Large intestine (tissue), 3 donors: ENCODE results near the gene PLCB1. TPM values are rescaled to one million over a fixed set of nuclear protein-coding genes. Genes with fewer than 3 reads are reported as not detected.
"Not testable (repeated sequence)": the region's sequence is repeated elsewhere in the genome, so short reads cannot be mapped to it uniquely, and the experiment has no call there.

Experiments
- DNase-seq, 2 donors: peaks; one replicate each; pipeline versions ENCODE4 v3.0.0 to v3.0.0-alpha.2; 2013
- H3K27ac ChIP-seq: one replicate; pipeline ENCODE4 v1.5.1; 2013; ENCODE audit warnings: low read length
- H3K27me3 ChIP-seq: 2 replicates; pipeline ENCODE4 v1.6.1; 2013; ENCODE audit warnings: low read length; ENCODE audit not compliant: control insufficient read depth, insufficient read depth
- H3K36me3 ChIP-seq: 2 replicates; pipeline ENCODE4 v1.6.1; 2013; ENCODE audit warnings: low read length; ENCODE audit not compliant: control insufficient read depth, insufficient read depth
- H3K4me1 ChIP-seq: one replicate; pipeline ENCODE4 v1.6.1; 2013; ENCODE audit warnings: low read length; ENCODE audit not compliant: control insufficient read depth, insufficient read depth
- H3K4me3 ChIP-seq: one replicate; pipeline ENCODE4 v1.5.1; 2013; ENCODE audit warnings: low read length
- H3K9me3 ChIP-seq: one replicate; pipeline ENCODE4 v1.6.1; 2013; ENCODE audit warnings: mild to moderate bottlenecking, low read depth, low read length, moderate library complexity; ENCODE audit not compliant: control insufficient read depth
- WGBS: methylation state at CpG from one replicate; pipeline ENCODE4 v1.1.5; 2013; ENCODE audit warnings: low lambda C conversion rate; ENCODE audit not compliant: insufficient coverage; 5-methylcytosine and 5-hydroxymethylcytosine counted together
- polyA plus RNA-seq: library from polyadenylated mRNA; unstranded; fragments of 120-200 nt; gene quantifications from one replicate; pipeline ENCODE4 v1.2.1, GENCODE V29; 2013

The PLCB1 gene
- polyA plus RNA-seq, 1 donor, result 7.4 TPM

DNA sequence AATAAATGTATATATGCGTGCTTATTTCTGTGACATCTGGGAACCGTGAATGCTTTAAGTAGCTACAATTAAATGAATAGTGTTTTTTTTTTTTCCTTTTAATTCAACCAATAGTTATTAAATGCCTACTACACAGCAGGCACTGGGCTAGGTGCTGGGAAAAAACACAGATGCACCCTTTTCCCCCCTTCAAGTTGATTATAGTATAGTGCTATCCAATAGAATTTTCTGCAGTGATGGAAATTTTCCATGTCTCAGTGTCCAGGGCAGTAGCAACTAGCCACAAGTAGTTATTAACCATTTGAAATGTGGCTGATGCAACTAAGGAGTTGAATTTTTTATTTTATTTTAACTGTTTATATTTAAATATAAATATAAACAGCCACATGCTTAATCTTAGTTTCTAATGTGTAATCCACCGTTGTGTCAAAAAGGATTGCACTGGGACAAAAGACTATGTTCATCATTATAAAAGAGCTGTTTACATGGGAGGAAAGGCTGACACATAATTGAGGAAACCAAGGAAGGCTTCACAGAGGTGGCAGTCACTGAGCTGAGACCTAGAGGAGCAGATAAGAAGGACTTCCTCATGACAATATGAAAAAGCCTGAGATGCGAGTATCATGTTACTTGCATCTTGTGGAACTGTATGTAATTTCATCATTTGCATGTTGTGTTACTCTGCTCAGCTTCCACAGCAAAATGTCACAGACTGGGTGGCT lies 675.6 kb downstream of the PLCB1 start:
- H3K4me1 ChIP-seq, result no peaks in the 10 kb centered on the region
- DNase-seq, result no peak
- 95% methylated on average over 3 of the region's 4 CpGs for WGBS
- H3K36me3 ChIP-seq, result no peaks in the 10 kb centered on the region
- H3K27ac ChIP-seq, result no peak overlapping the region
- H3K4me3 ChIP-seq, result no peak overlapping the region
- H3K27me3 ChIP-seq, result no peaks in the 10 kb centered on the region
- H3K9me3 ChIP-seq, result no peaks in the 10 kb centered on the region

- WGBS, result no CpG with 5 or more reads among the region's 5 CpGs
- no peaks in the 10 kb centered on the region for H3K36me3 ChIP-seq
- no peak overlapping the region for H3K4me3 ChIP-seq
- no peak overlapping the region for H3K27ac ChIP-seq
- H3K4me1 ChIP-seq, result no peaks in the 10 kb centered on the region
- H3K9me3 ChIP-seq, result no peaks in the 10 kb centered on the region
- DNase-seq, result no peak
- no peaks in the 10 kb centered on the region for H3K27me3 ChIP-seq
Measured at GRCh38 chr20:8808202-8808535, 676.1 kb downstream of the PLCB1 start.

DNA sequence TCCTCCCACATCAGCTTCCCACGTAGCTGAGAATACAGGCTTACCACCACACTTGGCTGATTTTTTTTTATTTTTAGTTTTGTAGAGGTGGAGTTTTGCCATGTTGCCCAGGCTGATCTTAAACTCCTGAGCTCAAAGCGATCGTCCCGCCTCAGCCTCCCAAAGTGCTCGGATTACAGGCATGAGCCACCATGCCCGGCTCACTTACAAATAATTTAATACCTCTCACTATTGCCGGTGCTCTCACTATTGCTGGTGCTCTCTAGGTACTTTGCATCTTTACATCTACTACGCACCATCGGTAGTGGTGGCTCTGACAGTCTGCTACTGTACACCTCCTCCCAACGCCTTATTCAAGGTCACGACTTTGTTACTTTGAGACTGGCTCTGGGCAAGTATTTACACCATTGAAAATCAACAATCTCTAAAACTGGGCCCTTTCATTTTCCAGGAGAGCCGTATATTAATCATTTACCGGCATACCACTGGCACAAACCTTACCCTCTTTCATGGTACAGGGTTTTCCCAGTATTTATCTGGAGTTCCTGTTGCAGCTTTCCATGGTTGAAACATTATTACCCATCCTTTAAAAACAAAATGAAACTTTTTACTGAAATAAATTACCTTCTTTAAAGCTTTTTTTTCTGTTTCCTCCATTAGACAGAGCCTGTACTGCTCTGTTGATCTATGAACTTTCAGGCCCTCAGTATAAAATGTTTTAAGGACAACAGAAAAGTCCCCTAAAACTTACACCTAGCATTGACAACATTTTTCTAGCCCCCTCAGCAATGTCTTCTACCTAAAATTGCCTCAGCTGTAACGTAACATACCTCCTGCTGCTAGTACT lies 677.3 kb downstream of the PLCB1 start:
- Histone ChIP-seq H3K27me3 (no peaks in the 10 kb centered on the region), H3K4me3 (no peak overlapping the region), H3K9me3 (no peaks in the 10 kb centered on the region), H3K36me3 (no peaks in the 10 kb centered on the region), H3K4me1 (no peaks in the 10 kb centered on the region), H3K27ac (no peak overlapping the region)
- DNase-seq, result peak in 1 of 2 donors; percentile 21
- 100% methylated on average over 1 of the region's 14 CpGs for WGBS

DNA sequence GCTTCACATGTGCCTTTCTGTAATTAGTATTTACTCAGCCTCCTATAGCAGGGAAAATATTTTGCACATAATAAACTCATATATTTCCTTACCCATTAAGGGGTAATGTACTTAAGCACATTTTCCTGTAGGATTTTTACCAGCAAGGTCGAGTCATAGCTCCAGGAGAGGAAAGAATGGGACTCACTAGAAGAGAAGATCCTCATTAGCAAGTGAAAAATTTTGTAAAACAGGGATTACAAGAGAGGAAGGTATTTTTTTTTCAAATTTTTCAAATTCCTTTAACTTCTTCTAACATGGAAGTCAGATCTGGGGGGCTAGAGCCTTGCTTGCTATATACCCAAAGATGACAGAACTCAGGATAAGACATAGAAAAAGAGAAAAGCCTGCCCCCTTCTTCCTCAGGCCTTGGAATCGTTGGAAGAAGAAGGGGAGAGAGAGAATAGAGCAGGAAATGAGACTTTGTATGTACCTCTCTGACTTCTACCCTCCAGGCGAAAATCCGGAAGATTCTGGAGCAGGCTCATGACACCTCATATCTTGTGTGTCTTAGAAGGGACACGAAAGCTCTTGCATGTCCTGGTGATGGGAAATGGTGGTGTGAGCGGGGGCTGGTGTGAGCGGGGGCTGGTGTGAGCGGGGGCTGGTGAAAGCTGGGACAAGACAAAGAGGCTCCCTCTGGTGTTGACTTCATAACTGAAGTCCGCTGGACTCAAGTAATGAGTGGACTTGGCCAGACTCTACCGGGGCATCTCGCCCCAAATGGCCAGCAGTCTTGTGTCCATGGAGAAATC lies 679.9 kb downstream of the PLCB1 start:
- DNase-seq, result no peak
- H3K9me3 ChIP-seq, result no peaks in the 10 kb centered on the region
- WGBS, result no CpG with 5 or more reads among the region's 11 CpGs
- no peak overlapping the region for H3K27ac ChIP-seq
- no peaks in the 10 kb centered on the region for H3K36me3 ChIP-seq
- H3K4me3 ChIP-seq, result no peak overlapping the region
- no peaks in the 10 kb centered on the region for H3K4me1 ChIP-seq
- H3K27me3 ChIP-seq, result no peaks in the 10 kb centered on the region

DNA sequence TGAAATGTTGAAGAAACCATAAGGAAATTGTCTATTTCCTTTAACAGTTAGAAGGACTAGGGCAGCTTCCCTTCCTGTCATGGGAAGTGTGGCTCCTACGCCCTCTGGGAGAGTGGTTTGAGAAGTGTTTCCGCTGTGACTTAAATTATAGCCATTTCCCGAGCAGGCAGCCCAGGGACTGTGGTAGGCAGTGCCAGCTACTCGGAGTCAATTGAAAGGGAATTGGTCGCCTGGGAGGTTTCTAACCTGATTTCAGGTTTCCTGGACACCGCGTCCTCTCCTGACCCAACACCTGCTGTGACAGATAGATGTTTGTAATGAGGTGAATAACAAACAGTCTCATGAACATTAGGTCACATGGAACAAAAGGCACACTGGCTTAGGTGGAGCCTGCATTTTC lies 680.8 kb downstream of the PLCB1 start:
- H3K4me3 ChIP-seq, result no peak overlapping the region
- no CpG with 5 or more reads among the region's 7 CpGs for WGBS
- H3K27me3 ChIP-seq, result no peaks in the 10 kb centered on the region
- no peak overlapping the region for H3K27ac ChIP-seq
- no peak for DNase-seq
- no peaks in the 10 kb centered on the region for H3K4me1 ChIP-seq
- no peaks in the 10 kb centered on the region for H3K9me3 ChIP-seq
- H3K36me3 ChIP-seq, result no peaks in the 10 kb centered on the region

GRCh38 chr20:8815208-8815607 lies 683.1 kb downstream of the PLCB1 start:
- DNase-seq, result no peak
- WGBS, result no CpG with 5 or more reads among the region's 4 CpGs
- Histone ChIP-seq H3K4me1 (no peaks in the 10 kb centered on the region), H3K9me3 (no peaks in the 10 kb centered on the region), H3K4me3 (no peak overlapping the region), H3K27me3 (no peaks in the 10 kb centered on the region), H3K27ac (no peak overlapping the region), H3K36me3 (no peaks in the 10 kb centered on the region)

DNA sequence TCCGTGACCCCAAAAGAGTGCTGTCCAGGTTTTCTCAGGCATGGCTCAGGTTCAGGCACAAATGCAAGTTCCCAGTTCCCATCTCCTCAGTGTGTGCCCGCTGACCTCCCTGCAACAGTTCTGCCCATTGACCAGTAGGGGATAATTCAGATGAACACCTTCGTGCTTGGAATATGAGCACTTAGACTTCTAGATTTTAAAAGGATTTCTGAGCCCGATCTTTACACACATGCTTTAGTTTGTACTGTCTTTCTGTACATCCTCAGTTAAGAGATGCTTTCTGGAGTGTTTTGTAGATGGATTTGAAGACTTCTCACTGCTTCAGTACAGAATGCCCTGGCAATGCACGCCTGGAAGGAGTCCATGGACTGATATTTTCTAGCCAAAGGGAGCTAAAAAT lies 697.2 kb downstream of the PLCB1 start:
- no CpG with 5 or more reads among the region's 5 CpGs for WGBS
- no peak for DNase-seq
- peaks cover 3% of the 10 kb centered on the region for H3K9me3 ChIP-seq

GRCh38 chr20:8834294-8834693 lies 702.2 kb downstream of the PLCB1 start:
- H3K27me3 ChIP-seq, H3K36me3 ChIP-seq, H3K4me1 ChIP-seq, H3K27ac ChIP-seq, H3K9me3 ChIP-seq, H3K4me3 ChIP-seq, DNase-seq: not testable (repeated sequence)
- WGBS, result no CpG with 5 or more reads among the region's 3 CpGs

More for the DNA sequence above, 697.2 kb downstream of the PLCB1 start:
- Histone ChIP-seq H3K36me3 (no peaks in the 10 kb centered on the region), H3K27ac (no peak overlapping the region), H3K4me3 (no peak overlapping the region), H3K4me1 (no peaks in the 10 kb centered on the region), H3K27me3 (no peaks in the 10 kb centered on the region)

- no peak overlapping the region for H3K4me3 ChIP-seq
- no peak for DNase-seq
- H3K9me3 ChIP-seq, result peaks cover 3% of the 10 kb centered on the region
- WGBS, result no CpG with 5 or more reads among the region's 1 CpG
- H3K4me1 ChIP-seq, result no peaks in the 10 kb centered on the region
- H3K27me3 ChIP-seq, result no peaks in the 10 kb centered on the region
- H3K36me3 ChIP-seq, result no peaks in the 10 kb centered on the region
- H3K27ac ChIP-seq, result no peak overlapping the region
Measured at GRCh38 chr20:8834851-8835250, 702.8 kb downstream of the PLCB1 start.

DNA sequence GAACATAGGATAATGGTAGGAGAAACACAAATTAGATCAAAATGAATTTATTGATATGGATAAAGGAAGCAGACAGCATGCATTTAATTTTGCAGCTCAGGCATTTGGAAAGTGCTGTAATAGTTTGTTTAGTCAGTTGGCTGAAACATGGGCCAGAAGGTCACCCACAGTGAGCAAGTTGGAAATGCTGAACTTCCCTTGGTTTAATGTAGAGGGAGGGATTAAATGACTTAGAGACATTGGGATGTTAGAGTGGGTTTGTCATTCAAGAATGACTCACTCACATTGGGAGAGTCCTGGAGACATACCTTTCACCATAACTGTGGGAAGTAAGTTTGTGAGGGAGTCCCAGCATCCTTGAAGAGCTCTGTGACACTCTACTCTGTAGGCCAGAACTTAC lies 705.3 kb downstream of the PLCB1 start:
- Histone ChIP-seq H3K27ac (no peak overlapping the region), H3K9me3 (peaks cover 3% of the 10 kb centered on the region), H3K4me3 (no peak overlapping the region), H3K4me1 (no peaks in the 10 kb centered on the region), H3K36me3 (no peaks in the 10 kb centered on the region), H3K27me3 (no peaks in the 10 kb centered on the region)
- DNase-seq, result no peak
